ENCODE results near the gene SPRR2D.
"Not testable (repeated sequence)": the region's sequence is repeated elsewhere in the genome, so short reads cannot be mapped to it uniquely, and the experiment has no call there.

SPRR2D gene

GRCh38 chr1:153011235-153011758 lies 29.6 kb downstream of the SPRR2D start:
- DNase-seq = not testable (repeated sequence)

- no peak for DNase-seq
Measured at GRCh38 chr1:153001382-153001781, 39.5 kb downstream of the SPRR2D start, which contains the start of gene SPRR3. TSS of gene SPRR3 (plus strand) at chr1:153001749. CDS start at chr1:153003021, 1,272 bp downstream.

GRCh38 chr1:153000294-153000693 lies 40.6 kb downstream of the SPRR2D start:
- no peak for DNase-seq

- no peak for DNase-seq
Measured at GRCh38 chr1:152999818-153000217, 41.1 kb downstream of the SPRR2D start.

- DNase-seq = no peak
Measured at GRCh38 chr1:152998476-152998875, 42.4 kb downstream of the SPRR2D start.

- DNase-seq = no peak
Measured at GRCh38 chr1:152997901-152998300, 43.0 kb downstream of the SPRR2D start.

- no peak for DNase-seq
Measured at GRCh38 chr1:152996633-152997400, 44.1 kb downstream of the SPRR2D start.

- no peak for DNase-seq
Measured at GRCh38 chr1:152995842-152996241, 45.1 kb downstream of the SPRR2D start.

- DNase-seq = no peak
Measured at GRCh38 chr1:152993186-152993585, 47.7 kb downstream of the SPRR2D start.
